ENCODE results near the gene PPIC. TPM values are rescaled to one million over a fixed set of nuclear protein-coding genes. Genes with fewer than 3 reads are reported as not detected.

Gene PPIC
- total and polyA plus RNA-seq, 2 donors (not counting 1 experiment from before 2014, with no cell fraction given), result not detected

DNA sequence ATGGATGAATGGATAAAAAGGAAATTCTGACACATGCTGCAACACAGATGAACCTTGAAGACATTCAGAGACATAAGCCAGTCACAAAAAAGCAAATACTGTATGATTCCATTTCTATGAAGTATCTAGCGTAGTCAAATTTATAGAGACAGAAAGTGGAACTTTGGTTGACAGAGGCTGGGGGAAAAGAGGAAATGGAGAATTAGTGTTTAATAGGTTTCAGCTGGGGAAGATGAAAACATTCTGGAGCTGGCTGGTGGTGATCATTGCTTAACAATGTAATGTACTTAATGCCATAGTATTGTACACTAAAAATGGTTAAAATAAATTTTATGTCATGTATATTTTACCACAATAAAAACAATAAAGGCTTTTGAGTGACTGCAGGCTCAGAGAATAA is 24.2 kb downstream of the PPIC start:
- H3K27me3 Mint-ChIP-seq, result no peaks in the 10 kb centered on the region
- Histone ChIP-seq H3K27ac (ENCODE audit: low read length in 2 of 2) (no peak overlapping the region), H2AFZ (ENCODE audit: insufficient read depth, low read depth, low read length, poor library complexity, severe bottlenecking) (no peak overlapping the region), H3K9me3 (ENCODE audit: control extremely low read depth in 1 of 3, control insufficient read depth in 2 of 3, insufficient read depth in 1 of 3, low read length in 2 of 3) (no peaks in the 10 kb centered on the region), H3K4me3 (ENCODE audit: control extremely low read depth in 1 of 5, extremely low read depth in 1 of 5, insufficient read depth in 1 of 5, low read depth in 2 of 5, low read length in 4 of 5) (no peak overlapping the region), H3K9ac (ENCODE audit: low read length) (no peak overlapping the region), H4K20me1 (ENCODE audit: control insufficient read depth, insufficient read depth, low read length, poor library complexity, severe bottlenecking) (no peaks in the 10 kb centered on the region), H3K4me2 (replicated peaks; ENCODE audit: low read depth, low read length, poor library complexity, severe bottlenecking) (no peak overlapping the region), H3K4me1 (ENCODE audit: control insufficient read depth in 2 of 2, insufficient read depth in 2 of 2, low read length in 2 of 2) (no peaks in the 10 kb centered on the region), H3K27me3 (replicated peaks in 1 of 4; ENCODE audit: control extremely low read depth in 1 of 4, control insufficient read depth in 3 of 4, insufficient read depth in 4 of 4, low read length in 3 of 4) (peaks cover 0 to 4% (median 0%) of the 10 kb centered on the region in 4 experiments), H3K36me3 (replicated peaks in 1 of 2; ENCODE audit: control extremely low read depth in 1 of 2, control insufficient read depth in 1 of 2, extremely low read depth in 1 of 2, insufficient read depth in 2 of 2, low read length in 1 of 2) (no peaks in the 10 kb centered on the region), H3K79me2 (ENCODE audit: control insufficient read depth, insufficient read depth, low read length) (no peaks in the 10 kb centered on the region)
- H3K9me3 Mint-ChIP-seq (ENCODE audit: insufficient read depth), result no peaks in the 10 kb centered on the region
- CTCF ChIA-PET, result no interaction called here
- ATAC-seq (ENCODE audit: low read depth) (no peak), DNase-seq (no peak)
- H3K4me3 Mint-ChIP-seq, result no peak overlapping the region
- POLR2A ChIA-PET, result no interaction called here
- no CpG with 5 or more reads among the region's 1 CpG for WGBS (ENCODE audit: insufficient coverage)
- intact Hi-C loops (cut with micrococcal nuclease), result no loop called here
- TF ChIP-seq, protein P1, sequence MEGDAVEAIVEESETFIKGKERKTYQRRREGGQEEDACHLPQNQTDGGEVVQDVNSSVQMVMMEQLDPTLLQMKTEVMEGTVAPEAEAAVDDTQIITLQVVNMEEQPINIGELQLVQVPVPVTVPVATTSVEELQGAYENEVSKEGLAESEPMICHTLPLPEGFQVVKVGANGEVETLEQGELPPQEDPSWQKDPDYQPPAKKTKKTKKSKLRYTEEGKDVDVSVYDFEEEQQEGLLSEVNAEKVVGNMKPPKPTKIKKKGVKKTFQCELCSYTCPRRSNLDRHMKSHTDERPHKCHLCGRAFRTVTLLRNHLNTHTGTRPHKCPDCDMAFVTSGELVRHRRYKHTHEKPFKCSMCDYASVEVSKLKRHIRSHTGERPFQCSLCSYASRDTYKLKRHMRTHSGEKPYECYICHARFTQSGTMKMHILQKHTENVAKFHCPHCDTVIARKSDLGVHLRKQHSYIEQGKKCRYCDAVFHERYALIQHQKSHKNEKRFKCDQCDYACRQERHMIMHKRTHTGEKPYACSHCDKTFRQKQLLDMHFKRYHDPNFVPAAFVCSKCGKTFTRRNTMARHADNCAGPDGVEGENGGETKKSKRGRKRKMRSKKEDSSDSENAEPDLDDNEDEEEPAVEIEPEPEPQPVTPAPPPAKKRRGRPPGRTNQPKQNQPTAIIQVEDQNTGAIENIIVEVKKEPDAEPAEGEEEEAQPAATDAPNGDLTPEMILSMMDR (IDR thresholded peaks at IDR 0.05), result no peak
- TF ChIP-seq EZH2 (IDR thresholded peaks at IDR 0.05; ENCODE audit: borderline replicate concordance, insufficient read depth, low read depth, low read length, poor library complexity, severe bottlenecking), result no peak
- peaks cover 6% of the 10 kb centered on the region for H3K4me1 Mint-ChIP-seq
- H3K27ac Mint-ChIP-seq, result no peak overlapping the region

DNA sequence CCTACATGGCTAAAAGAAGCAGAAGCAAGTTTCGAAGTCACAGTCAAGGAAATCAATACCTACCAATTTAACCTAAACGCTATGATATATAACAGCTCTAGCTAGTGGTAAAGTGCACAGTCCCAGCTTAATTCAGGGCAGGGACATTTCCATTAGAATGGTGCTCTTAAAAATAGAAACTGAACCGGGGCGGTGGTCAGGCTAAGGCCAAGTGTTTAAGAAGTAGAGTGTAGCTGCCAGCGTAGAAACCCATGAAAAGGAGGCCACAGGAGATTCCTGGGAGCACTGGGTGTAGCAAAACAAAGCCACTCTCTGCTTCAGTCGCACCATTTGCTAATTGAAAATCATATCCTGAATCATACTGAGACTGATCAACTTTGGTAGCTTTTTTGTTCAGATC is 28.8 kb downstream of the PPIC start:
- Histone ChIP-seq H2AFZ (ENCODE audit: insufficient read depth, low read depth, low read length, poor library complexity, severe bottlenecking) (no peak overlapping the region), H3K79me2 (ENCODE audit: control insufficient read depth, insufficient read depth, low read length) (no peaks in the 10 kb centered on the region), H3K4me3 (ENCODE audit: control extremely low read depth in 1 of 5, extremely low read depth in 1 of 5, insufficient read depth in 1 of 5, low read depth in 2 of 5, low read length in 4 of 5) (no peak overlapping the region), H3K27ac (ENCODE audit: low read length in 2 of 2) (no peak overlapping the region), H3K4me1 (ENCODE audit: control insufficient read depth in 2 of 2, insufficient read depth in 2 of 2, low read length in 2 of 2) (no peaks in the 10 kb centered on the region), H3K27me3 (replicated peaks in 1 of 4; ENCODE audit: control extremely low read depth in 1 of 4, control insufficient read depth in 3 of 4, insufficient read depth in 4 of 4, low read length in 3 of 4) (no peaks in the 10 kb centered on the region), H3K9ac (ENCODE audit: low read length) (no peak overlapping the region), H3K4me2 (replicated peaks; ENCODE audit: low read depth, low read length, poor library complexity, severe bottlenecking) (no peak overlapping the region), H3K9me3 (ENCODE audit: control extremely low read depth in 1 of 3, control insufficient read depth in 2 of 3, insufficient read depth in 1 of 3, low read length in 2 of 3) (no peaks in the 10 kb centered on the region), H3K36me3 (replicated peaks in 1 of 2; ENCODE audit: control extremely low read depth in 1 of 2, control insufficient read depth in 1 of 2, extremely low read depth in 1 of 2, insufficient read depth in 2 of 2, low read length in 1 of 2) (no peaks in the 10 kb centered on the region), H4K20me1 (ENCODE audit: control insufficient read depth, insufficient read depth, low read length, poor library complexity, severe bottlenecking) (no peaks in the 10 kb centered on the region)
- no peak for DNase-seq
- WGBS (ENCODE audit: insufficient coverage), result 89% methylated on average over 4 of the region's 6 CpGs
- Mint-ChIP-seq H3K27me3 (no peaks in the 10 kb centered on the region), H3K4me1 (peaks cover 6% of the 10 kb centered on the region), H3K9me3 (ENCODE audit: insufficient read depth) (no peaks in the 10 kb centered on the region), H3K4me3 (no peak overlapping the region), H3K27ac (no peak overlapping the region)
- ChIA-PET CTCF (interaction anchor here (0.7 kb wide), 1 partner anchor 583 kb away, joined by 4 read pairs; no protein-coding TSS in a partner anchor), POLR2A (no interaction called here)
- intact Hi-C loops (cut with micrococcal nuclease), result no loop called here
- TF ChIP-seq, protein P1 (IDR thresholded peaks at IDR 0.05), result no peak
- TF ChIP-seq EZH2 (IDR thresholded peaks at IDR 0.05; ENCODE audit: borderline replicate concordance, insufficient read depth, low read depth, low read length, poor library complexity, severe bottlenecking), result no peak
- no peak for ATAC-seq (ENCODE audit: low read depth)
